Measurements from ENCODE around the gene ZNF385C.

GRCh38 chr17:42050393-42051012, 47.8 kb downstream of the ZNF385C start, which contains the start of gene C17orf113:
- TF ChIP-seq EZH2 (IDR thresholded peaks at IDR 0.05; ENCODE audit: borderline replicate concordance, low read depth, low read length, severe bottlenecking) = no peak
- TF ChIP-seq, protein P1, sequence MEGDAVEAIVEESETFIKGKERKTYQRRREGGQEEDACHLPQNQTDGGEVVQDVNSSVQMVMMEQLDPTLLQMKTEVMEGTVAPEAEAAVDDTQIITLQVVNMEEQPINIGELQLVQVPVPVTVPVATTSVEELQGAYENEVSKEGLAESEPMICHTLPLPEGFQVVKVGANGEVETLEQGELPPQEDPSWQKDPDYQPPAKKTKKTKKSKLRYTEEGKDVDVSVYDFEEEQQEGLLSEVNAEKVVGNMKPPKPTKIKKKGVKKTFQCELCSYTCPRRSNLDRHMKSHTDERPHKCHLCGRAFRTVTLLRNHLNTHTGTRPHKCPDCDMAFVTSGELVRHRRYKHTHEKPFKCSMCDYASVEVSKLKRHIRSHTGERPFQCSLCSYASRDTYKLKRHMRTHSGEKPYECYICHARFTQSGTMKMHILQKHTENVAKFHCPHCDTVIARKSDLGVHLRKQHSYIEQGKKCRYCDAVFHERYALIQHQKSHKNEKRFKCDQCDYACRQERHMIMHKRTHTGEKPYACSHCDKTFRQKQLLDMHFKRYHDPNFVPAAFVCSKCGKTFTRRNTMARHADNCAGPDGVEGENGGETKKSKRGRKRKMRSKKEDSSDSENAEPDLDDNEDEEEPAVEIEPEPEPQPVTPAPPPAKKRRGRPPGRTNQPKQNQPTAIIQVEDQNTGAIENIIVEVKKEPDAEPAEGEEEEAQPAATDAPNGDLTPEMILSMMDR (IDR thresholded peaks at IDR 0.05; ENCODE audit: borderline replicate concordance, extremely low read depth, low read length, poor library complexity, severe bottlenecking) = no peak
